ENCODE results near the gene UBE2D2.
"Not testable (repeated sequence)": the region's sequence is repeated elsewhere in the genome, so short reads cannot be mapped to it uniquely, and the experiment has no call there.

The UBE2D2 gene

GRCh38 chr5:139588116-139588515 is 27.0 kb downstream of the UBE2D2 start:
- not testable (repeated sequence) for DNase-seq

GRCh38 chr5:139588962-139589361 is 27.8 kb downstream of the UBE2D2 start:
- no peak for DNase-seq

GRCh38 chr5:139592289-139592688 is 31.1 kb downstream of the UBE2D2 start:
- no peak for DNase-seq

- not testable (repeated sequence) for DNase-seq
These were observed 31.9 kb downstream of the UBE2D2 start for GRCh38 chr5:139593076-139593475.

GRCh38 chr5:139593716-139594319 is 32.7 kb downstream of the UBE2D2 start:
- no peak for DNase-seq

- DNase-seq = no peak
These were observed 36.0 kb downstream of the UBE2D2 start for GRCh38 chr5:139597134-139597533.

- DNase-seq = not testable (repeated sequence)
These were observed 37.4 kb downstream of the UBE2D2 start for GRCh38 chr5:139598601-139598965.

GRCh38 chr5:139600336-139600949 is 39.3 kb downstream of the UBE2D2 start:
- no peak for DNase-seq

GRCh38 chr5:139601429-139601828 is 40.3 kb downstream of the UBE2D2 start:
- no peak for DNase-seq

- DNase-seq = not testable (repeated sequence)
These were observed 40.8 kb downstream of the UBE2D2 start for GRCh38 chr5:139601948-139602347.

GRCh38 chr5:139605887-139606286 is 44.7 kb downstream of the UBE2D2 start:
- DNase-seq = no peak

- no peak for DNase-seq
These were observed 50.8 kb downstream of the UBE2D2 start for GRCh38 chr5:139611703-139612584.

- no peak for DNase-seq
These were observed 58.7 kb downstream of the UBE2D2 start for GRCh38 chr5:139619861-139620260.

- DNase-seq = not testable (repeated sequence)
These were observed 64.3 kb downstream of the UBE2D2 start for GRCh38 chr5:139625398-139625797.

GRCh38 chr5:139630855-139631254 is 69.7 kb downstream of the UBE2D2 start:
- DNase-seq = no peak

- no peak for DNase-seq
These were observed 70.5 kb downstream of the UBE2D2 start for GRCh38 chr5:139631520-139632165.

GRCh38 chr5:139633295-139634027 is 72.3 kb downstream of the UBE2D2 start:
- peak; percentile 46 to 67 for DNase-seq

GRCh38 chr5:139634028-139634325 is 72.8 kb downstream of the UBE2D2 start:
- no peak for DNase-seq

- no peak for DNase-seq
These were observed 73.4 kb downstream of the UBE2D2 start for GRCh38 chr5:139634541-139634940.

- no peak for DNase-seq
These were observed 74.1 kb downstream of the UBE2D2 start for GRCh38 chr5:139635191-139635590.

- DNase-seq = peak; percentile 47 to 70
These were observed 74.6 kb downstream of the UBE2D2 start for GRCh38 chr5:139635606-139636206.

- peak in 1 of 2 experiments; percentile 43 for DNase-seq
These were observed 75.2 kb downstream of the UBE2D2 start for GRCh38 chr5:139636207-139636792.
